ENCODE data around the gene S100Z. TPM values are rescaled to one million over a fixed set of nuclear protein-coding genes. Genes with fewer than 3 reads are reported as not detected.
"Not testable (repeated sequence)": the region's sequence is repeated elsewhere in the genome, so short reads cannot be mapped to it uniquely, and the experiment has no call there.

Gene S100Z
- total RNA-seq, 3 donors from 2014 or later = 0.78 TPM; not detected in 2

- TF ChIP-seq CTCF (IDR thresholded peaks at IDR 0.05) = no peak
Observed at GRCh38 chr5:76941000-76941399, 91.2 kb downstream of the S100Z start.

GRCh38 chr5:76941442-76941841 is 91.6 kb downstream of the S100Z start:
- intact Hi-C loops (cut with DNase I, micrococcal nuclease) = no loop called here
- no peak for TF ChIP-seq CTCF (IDR thresholded peaks at IDR 0.05)
- Histone ChIP-seq H3K9me3 (no peaks in the 10 kb centered on the region), H3K36me3 (ENCODE audit: low read depth) (no peaks in the 10 kb centered on the region), H3K4me3 (no peak overlapping the region), H3K4me1 (ENCODE audit: low read depth) (no peaks in the 10 kb centered on the region)
- no peak for DNase-seq
- ATAC-seq = no peak

More at GRCh38 chr5:76941000-76941399, 91.2 kb downstream of the S100Z start:
- intact Hi-C loops (cut with DNase I, micrococcal nuclease) = no loop called here
- Histone ChIP-seq H3K36me3 (ENCODE audit: low read depth) (no peaks in the 10 kb centered on the region), H3K9me3 (no peaks in the 10 kb centered on the region), H3K4me3 (no peak overlapping the region), H3K4me1 (ENCODE audit: low read depth) (no peaks in the 10 kb centered on the region)
- DNase-seq (no peak), ATAC-seq (no peak)

- H3K4me3 ChIP-seq = no peak overlapping the region
- intact Hi-C loops (cut with DNase I, micrococcal nuclease) = no loop called here
- no peaks in the 10 kb centered on the region for H3K36me3 ChIP-seq (ENCODE audit: low read depth)
- no peaks in the 10 kb centered on the region for H3K4me1 ChIP-seq (ENCODE audit: low read depth)
- DNase-seq = no peak
- TF ChIP-seq CTCF (IDR thresholded peaks at IDR 0.05) = no peak
- no peaks in the 10 kb centered on the region for H3K9me3 ChIP-seq
- ATAC-seq = no peak
Observed at GRCh38 chr5:76942581-76942980, 92.8 kb downstream of the S100Z start.

- TF ChIP-seq CTCF (IDR thresholded peaks at IDR 0.05) = no peak
- no peaks in the 10 kb centered on the region for H3K4me1 ChIP-seq (ENCODE audit: low read depth)
- no peak for ATAC-seq
- H3K4me3 ChIP-seq = no peak overlapping the region
- no peaks in the 10 kb centered on the region for H3K36me3 ChIP-seq (ENCODE audit: low read depth)
- DNase-seq = no peak
- no peaks in the 10 kb centered on the region for H3K9me3 ChIP-seq
- intact Hi-C loops (cut with DNase I, micrococcal nuclease) = no loop called here
Observed at GRCh38 chr5:76943006-76943405, 93.2 kb downstream of the S100Z start.

- Histone ChIP-seq H3K4me3 (no peak overlapping the region), H3K36me3 (ENCODE audit: low read depth) (no peaks in the 10 kb centered on the region), H3K4me1 (ENCODE audit: low read depth) (no peaks in the 10 kb centered on the region), H3K9me3 (no peaks in the 10 kb centered on the region)
- no peak for TF ChIP-seq CTCF (IDR thresholded peaks at IDR 0.05)
- intact Hi-C loops (cut with DNase I, micrococcal nuclease) = no loop called here
- DNase-seq (no peak), ATAC-seq (no peak)
Observed at GRCh38 chr5:76944638-76945037, 94.8 kb downstream of the S100Z start.

DNA sequence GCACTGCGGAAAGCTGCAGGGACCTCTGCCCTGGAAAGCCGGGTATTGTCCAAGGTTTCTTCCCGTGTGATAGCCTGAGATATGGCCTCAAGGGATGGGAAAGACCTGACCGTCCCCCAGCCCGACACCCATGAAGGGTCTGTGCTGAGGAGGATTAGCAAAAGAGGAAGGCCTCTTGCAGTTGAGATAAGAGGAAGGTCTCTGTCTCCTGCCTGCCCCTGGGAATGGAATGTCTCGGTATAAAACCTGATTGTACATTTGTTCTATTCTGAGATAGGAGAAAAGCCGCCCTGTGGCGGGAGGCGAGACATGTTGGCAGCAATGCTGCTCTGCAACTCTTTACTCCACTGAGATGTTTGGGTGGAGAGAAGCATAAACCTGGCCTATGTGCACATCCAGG is 95.4 kb downstream of the S100Z start:
- H3K4me3 ChIP-seq; ATAC-seq; DNase-seq; H3K36me3 ChIP-seq (ENCODE audit: low read depth); H3K9me3 ChIP-seq; H3K4me1 ChIP-seq (ENCODE audit: low read depth); intact Hi-C loops (cut with DNase I, micrococcal nuclease): not testable (repeated sequence)

Data from mucosa of descending colon (tissue), 3 donors.